Spinal cord (tissue), 10 donors: ENCODE results near the gene RETREG1. TPM values are rescaled to one million over a fixed set of nuclear protein-coding genes. Genes with fewer than 3 reads are reported as not detected.
A peak's percentile ranks its signal among the peaks of the same experiment; 100 is the strongest.

Experiments used
- DNase-seq, 6 donors: peaks; one replicate each; pipeline versions ENCODE4 v3.0.0 to v3.0.0-alpha.2; 2013 to 2015; ENCODE audit warnings: low spot score in 6 of 6, low read depth in 4 of 6
- H3K27ac ChIP-seq: one replicate; pipeline ENCODE4 v1.5.1; 2013; ENCODE audit warnings: low read depth, low read length, control low read depth
- H3K27me3 ChIP-seq: one replicate; pipeline ENCODE4 v1.6.1; 2013; ENCODE audit warnings: low read length; ENCODE audit not compliant: control insufficient read depth, insufficient read depth
- H3K36me3 ChIP-seq: one replicate; pipeline ENCODE4 v1.6.1; 2013; ENCODE audit warnings: low read length; ENCODE audit not compliant: control insufficient read depth, insufficient read depth
- H3K4me1 ChIP-seq: one replicate; pipeline ENCODE4 v1.6.1; 2013; ENCODE audit warnings: low read length; ENCODE audit not compliant: control insufficient read depth, insufficient read depth
- H3K4me3 ChIP-seq: one replicate; pipeline ENCODE4 v1.5.1; 2013; ENCODE audit warnings: low read depth, low read length, control low read depth
- H3K9me3 ChIP-seq: one replicate; pipeline ENCODE4 v1.6.1; 2013; ENCODE audit warnings: low read length; ENCODE audit not compliant: control insufficient read depth, insufficient read depth
- WGBS: methylation state at CpG from one replicate; pipeline ENCODE4 v1.1.5; 2013; ENCODE audit warnings: missing lambda C conversion rate; ENCODE audit not compliant: insufficient coverage; 5-methylcytosine and 5-hydroxymethylcytosine counted together
- long read RNA-seq, 4 donors: transcript quantifications; one replicate each; lab custom pipeline, GENCODE V29; 2026
- polyA plus RNA-seq, 2 donors: library from polyadenylated mRNA; unstranded; fragments of 120-200 nt; gene quantifications; one replicate each; pipeline ENCODE4 v1.2.1, GENCODE V29; 2013; ENCODE audit not compliant: insufficient read length in 2 of 2
- total RNA-seq, 2 donors: library from RNA; depleted of rRNA in 1 of 2; stranded (reverse); fragments of 120-200 nt in 1 of 2; fragments of >200 nt in 1 of 2; gene quantifications; one replicate each; pipeline versions ENCODE4 v1.2.3 to v1.2.4, GENCODE V29; 2013 to 2014
- donor health status: healthy.

The RETREG1 gene
- 100 to 1,000 TPM in 1 of 2 donors, 10 to 100 TPM in 1; 68.3 to 120 TPM for total RNA-seq
- polyA plus RNA-seq: 10 to 100 TPM; 42.0 to 44.9 TPM
- long read RNA-seq, donor 1, transcript RETREG1-201 (9 exons, 3,268 nt): major isoform, 39 of 39 reads
- long read RNA-seq, donor 1, partial matches to known transcripts: 0 of 39 reads
- long read RNA-seq, donor 1, other reads (novel, unspliced or antisense): 0 of 39 reads
- long read RNA-seq, donor 2, partial matches to known transcripts: 0 of 2 reads
- long read RNA-seq, donor 2, other reads (novel, unspliced or antisense): 0 of 2 reads
- long read RNA-seq, donor 3, transcript RETREG1-201 (9 exons, 3,268 nt): major isoform, 5 of 5 reads
- long read RNA-seq, donor 3, partial matches to known transcripts: 0 of 5 reads
- long read RNA-seq, donor 3, other reads (novel, unspliced or antisense): 0 of 5 reads
- long read RNA-seq, donor 4: 0 reads

GRCh38 chr5:16616536-16617273 is at the start of gene RETREG1:
Gene RETREG1 (minus strand): TSS chr5:16616997. CDS start chr5:16616971, 26 bp downstream.
- DNase-seq: peak in 3 of 6 donors; percentile 28 to 84 (median 78)
- peak within 1 kb of the TSS; percentile 78 for H3K4me3 ChIP-seq
- H3K27ac ChIP-seq: no peak within 1 kb of the TSS
- H3K36me3 ChIP-seq: no peaks in the 10 kb centered on the region
- H3K27me3 ChIP-seq: no peaks in the 10 kb centered on the region
- H3K9me3 ChIP-seq: no peaks in the 10 kb centered on the region
- WGBS: under 1% methylated on average over 86 of the region's 86 CpGs
- peaks cover 17% of the 10 kb centered on the region for H3K4me1 ChIP-seq

GRCh38 chr5:16666130-16666882 is 49.5 kb upstream of the RETREG1 start:
- Histone ChIP-seq H3K4me1 (peaks cover 20% of the 10 kb centered on the region), H3K27me3 (no peaks in the 10 kb centered on the region), H3K9me3 (no peaks in the 10 kb centered on the region), H3K36me3 (peaks cover 42% of the 10 kb centered on the region), H3K27ac (no peak overlapping the region), H3K4me3 (no peak overlapping the region)
- 80% methylated on average over 13 of the region's 19 CpGs for WGBS
- no peak for DNase-seq

- no peaks in the 10 kb centered on the region for H3K9me3 ChIP-seq
- no peaks in the 10 kb centered on the region for H3K27me3 ChIP-seq
- H3K4me1 ChIP-seq: peaks cover 16% of the 10 kb centered on the region
- peaks cover 35% of the 10 kb centered on the region for H3K36me3 ChIP-seq
- H3K4me3 ChIP-seq: no peak overlapping the region
- no peak overlapping the region for H3K27ac ChIP-seq
- no CpG with 5 or more reads among the region's 3 CpGs for WGBS
- DNase-seq: no peak
These were observed 48.8 kb upstream of the RETREG1 start for GRCh38 chr5:16665601-16666000.

- Histone ChIP-seq H3K4me1 (peaks cover 12% of the 10 kb centered on the region), H3K4me3 (no peak overlapping the region), H3K27ac (no peak overlapping the region), H3K36me3 (peaks cover 30% of the 10 kb centered on the region), H3K27me3 (no peaks in the 10 kb centered on the region), H3K9me3 (no peaks in the 10 kb centered on the region)
- no peak for DNase-seq
- WGBS: 97% methylated on average over 5 of the region's 5 CpGs
These were observed 47.6 kb upstream of the RETREG1 start for GRCh38 chr5:16664368-16664767.

GRCh38 chr5:16663840-16664239 is 47.0 kb upstream of the RETREG1 start:
- no CpG with 5 or more reads among the region's 4 CpGs for WGBS
- H3K4me3 ChIP-seq: no peak overlapping the region
- H3K27me3 ChIP-seq: no peaks in the 10 kb centered on the region
- H3K9me3 ChIP-seq: no peaks in the 10 kb centered on the region
- H3K27ac ChIP-seq: no peak overlapping the region
- peaks cover 28% of the 10 kb centered on the region for H3K36me3 ChIP-seq
- no peak for DNase-seq
- H3K4me1 ChIP-seq: peaks cover 12% of the 10 kb centered on the region

GRCh38 chr5:16661713-16662112 is 44.9 kb upstream of the RETREG1 start:
- no peak for DNase-seq
- WGBS: no CpG with 5 or more reads among the region's 2 CpGs
- peaks cover 7% of the 10 kb centered on the region for H3K4me1 ChIP-seq

GRCh38 chr5:16660982-16661381 is 44.2 kb upstream of the RETREG1 start:
- no peaks in the 10 kb centered on the region for H3K9me3 ChIP-seq
- H3K27ac ChIP-seq: no peak overlapping the region
- DNase-seq: no peak
- H3K27me3 ChIP-seq: no peaks in the 10 kb centered on the region
- H3K4me3 ChIP-seq: no peak overlapping the region
- no peaks in the 10 kb centered on the region for H3K4me1 ChIP-seq
- WGBS: 91% methylated on average over 5 of the region's 5 CpGs
- peaks cover 8% of the 10 kb centered on the region for H3K36me3 ChIP-seq

More at GRCh38 chr5:16661713-16662112, 44.9 kb upstream of the RETREG1 start:
- no peaks in the 10 kb centered on the region for H3K27me3 ChIP-seq
- peaks cover 15% of the 10 kb centered on the region for H3K36me3 ChIP-seq
- H3K9me3 ChIP-seq: no peaks in the 10 kb centered on the region
- H3K27ac ChIP-seq: no peak overlapping the region
- H3K4me3 ChIP-seq: no peak overlapping the region

GRCh38 chr5:16659536-16659935 is 42.7 kb upstream of the RETREG1 start:
- no peak for DNase-seq
- H3K36me3 ChIP-seq: peaks cover 4% of the 10 kb centered on the region
- H3K4me1 ChIP-seq: no peaks in the 10 kb centered on the region
- no peak overlapping the region for H3K27ac ChIP-seq
- H3K4me3 ChIP-seq: no peak overlapping the region
- no peaks in the 10 kb centered on the region for H3K9me3 ChIP-seq
- H3K27me3 ChIP-seq: no peaks in the 10 kb centered on the region
- no CpG with 5 or more reads among the region's 1 CpG for WGBS

- H3K27ac ChIP-seq: no peak overlapping the region
- WGBS: 61% methylated on average over 2 of the region's 2 CpGs
- H3K9me3 ChIP-seq: no peaks in the 10 kb centered on the region
- no peak for DNase-seq
- no peaks in the 10 kb centered on the region for H3K36me3 ChIP-seq
- H3K4me3 ChIP-seq: no peak overlapping the region
- no peaks in the 10 kb centered on the region for H3K27me3 ChIP-seq
- no peaks in the 10 kb centered on the region for H3K4me1 ChIP-seq
These were observed 39.9 kb upstream of the RETREG1 start for GRCh38 chr5:16656561-16657191.
